Suppressor macrophage (primary cell): Measurements from ENCODE around the gene CHRNA7.
"Not testable (repeated sequence)": the region's sequence is repeated elsewhere in the genome, so short reads cannot be mapped to it uniquely, and the experiment has no call there.

Experiments
- DNase-seq, 4 experiments: peaks; one replicate each; pipeline ENCODE4 v3.0.0-alpha.2; 2020 to 2022

CHRNA7 gene

DNA sequence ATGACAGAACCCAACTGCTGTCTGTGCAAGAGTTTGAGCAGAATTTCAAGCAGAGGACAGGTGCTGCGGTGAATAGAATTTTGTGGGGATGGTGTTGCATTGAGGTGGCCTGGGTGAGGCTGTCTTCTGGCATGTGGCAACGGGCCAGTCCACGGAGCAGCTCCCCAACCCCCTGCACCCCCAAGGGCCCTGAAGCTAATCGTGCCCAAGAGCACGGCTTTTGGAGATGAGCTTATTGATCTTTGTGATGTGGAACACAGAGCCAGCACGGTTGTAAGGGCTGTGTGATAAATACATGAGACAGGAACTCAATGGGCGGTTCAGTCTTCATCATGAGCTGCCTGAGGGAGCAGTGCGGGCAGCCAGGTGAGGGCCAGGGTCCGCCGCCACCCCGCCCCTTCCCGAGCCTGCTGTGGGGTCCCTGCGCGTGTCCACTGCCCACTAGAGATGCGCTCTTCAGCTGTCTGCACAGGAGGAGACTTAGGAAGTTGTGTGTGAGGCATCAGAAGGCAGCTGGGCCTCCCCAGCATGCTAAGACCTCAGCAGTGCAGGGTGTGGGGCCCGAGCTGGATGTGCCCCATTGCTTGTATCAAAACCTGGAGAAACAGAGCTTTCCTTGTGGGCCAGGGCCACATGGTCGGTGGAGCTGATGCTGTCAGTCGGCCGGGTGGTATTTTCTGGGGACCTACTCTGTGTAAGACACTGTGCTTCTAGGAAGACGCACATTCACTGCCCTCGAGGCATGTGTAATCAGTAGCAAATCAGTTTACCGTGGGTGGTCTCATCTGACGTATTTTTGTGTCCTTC, 90.5 kb downstream of the CHRNA7 start:
- no peak for DNase-seq

DNA sequence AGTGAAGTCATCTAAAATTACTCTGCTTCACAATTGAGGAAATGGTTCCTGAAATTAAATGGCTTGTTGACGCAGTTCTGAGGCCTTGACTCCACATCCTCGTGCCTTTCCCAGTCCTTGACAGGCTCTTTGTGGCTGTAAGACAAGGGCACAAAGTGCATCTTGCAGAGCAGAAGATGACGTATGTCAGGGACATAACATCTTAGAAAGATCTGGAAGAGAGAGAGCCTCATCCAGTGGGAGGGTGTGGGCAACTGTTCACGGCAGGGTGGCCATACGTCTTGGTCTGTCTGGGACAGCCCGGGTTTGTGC, 91.0 kb downstream of the CHRNA7 start:
- no peak for DNase-seq

DNA sequence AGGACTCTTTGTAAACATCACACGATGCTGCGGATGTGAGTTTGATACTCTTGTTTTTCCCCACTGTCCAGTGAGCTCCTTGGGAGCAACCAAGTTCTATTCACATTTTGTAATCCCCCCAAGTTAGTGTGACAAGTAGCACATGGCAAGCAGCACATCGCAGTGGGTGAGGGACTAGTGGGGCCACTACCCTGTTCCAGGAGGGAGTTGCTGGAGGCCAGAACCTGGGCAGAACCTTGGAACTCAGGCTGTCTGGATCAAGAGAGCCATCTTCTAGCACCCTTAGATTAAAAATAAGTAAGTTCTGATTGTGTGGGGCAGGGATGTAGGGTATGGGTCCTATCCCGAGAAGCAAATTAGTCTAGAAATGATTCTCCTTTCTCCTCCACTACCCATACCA, 91.7 kb downstream of the CHRNA7 start:
- no peak for DNase-seq

- DNase-seq = no peak
Observed at GRCh38 chr15:32123473-32123872, 93.2 kb downstream of the CHRNA7 start.

GRCh38 chr15:32124726-32125125, 94.4 kb downstream of the CHRNA7 start:
- DNase-seq = no peak

- no peak for DNase-seq
Observed at GRCh38 chr15:32125595-32125994, 95.3 kb downstream of the CHRNA7 start.

DNA sequence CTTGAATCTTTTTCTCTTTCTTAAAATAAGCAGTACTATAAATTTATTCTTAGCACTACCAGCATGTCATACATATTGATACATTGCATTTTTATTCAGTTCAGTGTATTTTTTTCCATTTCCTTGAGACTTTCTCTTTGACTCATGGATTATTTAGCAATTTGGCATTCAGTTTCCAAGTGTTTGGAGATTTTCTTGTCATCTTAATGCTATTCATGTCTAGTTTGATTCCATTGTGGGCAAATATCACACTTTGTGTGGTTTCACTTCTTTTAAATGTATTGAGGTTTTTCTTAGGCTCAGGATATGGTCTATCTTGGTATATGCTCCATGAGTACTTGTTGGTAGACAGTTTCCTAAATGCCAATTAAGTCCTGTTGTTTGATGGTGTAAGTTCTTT, 99.5 kb downstream of the CHRNA7 start:
- no peak for DNase-seq

DNA sequence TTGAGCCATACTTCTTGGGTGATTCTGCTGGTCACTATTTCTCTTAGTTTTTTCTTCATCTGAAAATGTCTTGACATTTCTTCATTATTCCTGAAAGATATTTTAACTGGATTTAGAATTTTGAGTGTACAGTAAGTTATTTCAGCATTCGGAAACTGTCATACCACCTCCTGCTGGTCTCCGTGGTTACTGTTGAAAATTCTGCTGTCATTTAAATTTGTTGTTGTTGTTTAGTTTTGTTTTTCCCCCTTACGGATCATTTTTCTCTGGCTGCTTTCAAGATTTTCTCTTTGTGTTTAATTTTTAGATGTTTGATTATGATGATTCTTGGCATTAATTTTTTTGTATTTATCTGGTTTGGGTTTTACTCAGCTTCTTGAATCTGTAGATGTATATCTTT, 100.5 kb downstream of the CHRNA7 start:
- no peak for DNase-seq

- no peak for DNase-seq
Observed at GRCh38 chr15:32131803-32132202, 101.5 kb downstream of the CHRNA7 start.

DNA sequence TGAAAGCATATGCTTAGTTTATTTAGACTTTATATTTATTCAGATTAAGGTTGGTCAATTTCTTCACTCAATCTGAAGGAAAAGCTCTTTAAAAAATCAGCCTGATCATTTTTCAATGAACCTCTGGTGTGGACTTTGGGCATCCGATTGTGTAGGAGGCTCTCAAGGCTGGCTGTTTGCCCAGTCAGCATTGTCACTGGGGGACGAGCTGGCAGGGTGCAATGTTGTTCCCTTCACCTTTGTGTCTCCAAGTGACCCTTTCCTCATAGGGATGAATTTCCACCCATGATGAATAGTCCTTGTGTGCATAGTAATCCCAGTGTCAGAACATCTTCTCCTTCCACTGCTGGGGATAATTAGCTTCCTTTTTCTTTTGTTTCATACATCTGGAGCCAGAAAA, 102.5 kb downstream of the CHRNA7 start:
- no peak for DNase-seq

- DNase-seq = no peak
Observed at GRCh38 chr15:32134842-32135241, 104.5 kb downstream of the CHRNA7 start.

DNA sequence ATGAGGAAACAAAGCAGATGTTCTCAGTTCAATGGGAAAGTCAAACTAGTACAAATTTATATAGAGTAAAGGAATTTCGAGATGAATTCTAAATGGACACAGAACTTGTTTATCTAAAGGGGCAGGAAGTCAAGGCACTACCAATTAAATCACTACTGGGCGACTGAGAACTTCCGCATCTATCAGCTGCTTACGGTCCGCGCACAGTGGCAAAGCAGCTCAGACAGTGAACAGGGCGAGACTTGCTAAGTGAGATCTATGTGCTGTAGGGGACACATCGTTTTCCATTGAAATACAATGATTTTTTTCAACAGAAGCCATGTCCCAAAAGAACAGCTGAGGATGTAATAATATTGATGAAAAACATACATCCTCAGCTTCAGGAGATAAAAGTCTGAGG, 105.0 kb downstream of the CHRNA7 start:
- DNase-seq = no peak

- not testable (repeated sequence) for DNase-seq
Observed at GRCh38 chr15:32145512-32145911, 115.2 kb downstream of the CHRNA7 start.

DNA sequence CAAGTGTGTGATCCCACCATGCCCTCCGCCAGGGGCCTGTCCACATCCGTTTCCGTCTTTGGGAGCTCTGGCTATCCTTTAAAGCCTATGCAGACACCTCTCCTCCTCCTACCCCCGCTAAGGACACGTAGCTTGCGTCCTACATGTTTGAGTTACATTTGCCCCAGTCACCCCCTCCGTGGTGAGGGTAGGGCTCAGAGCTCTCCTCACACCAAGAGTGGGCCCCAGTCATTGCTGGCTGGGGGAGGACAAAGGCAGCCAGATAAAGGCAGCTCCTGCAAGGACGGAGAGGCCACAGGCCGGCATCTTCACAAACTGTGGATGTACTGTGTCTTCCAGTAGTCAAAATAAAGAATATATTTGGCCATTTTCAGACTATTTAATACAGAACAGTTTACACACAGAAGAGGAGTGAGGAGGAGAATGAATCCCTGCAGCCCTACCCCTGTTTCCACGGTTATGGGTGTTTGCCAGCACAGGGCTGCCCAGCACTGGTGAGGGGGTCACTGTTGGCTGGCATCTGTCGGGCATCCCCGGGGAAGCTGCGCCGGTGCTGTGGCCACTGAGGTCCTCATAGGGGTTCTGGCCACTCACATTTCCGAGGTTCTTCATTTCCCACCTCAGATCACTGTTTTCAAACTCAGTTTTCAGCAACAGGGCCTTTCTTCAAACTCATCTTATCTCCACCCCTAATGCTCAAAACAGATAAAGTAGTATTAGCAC, 118.7 kb downstream of the CHRNA7 start:
- DNase-seq = no peak

- no peak for DNase-seq
Observed at GRCh38 chr15:32152574-32152973, 122.3 kb downstream of the CHRNA7 start.

- DNase-seq = not testable (repeated sequence)
Observed at GRCh38 chr15:32153868-32154623, 123.7 kb downstream of the CHRNA7 start.

- not testable (repeated sequence) for DNase-seq
Observed at GRCh38 chr15:32162143-32162542, 131.8 kb downstream of the CHRNA7 start.

DNA sequence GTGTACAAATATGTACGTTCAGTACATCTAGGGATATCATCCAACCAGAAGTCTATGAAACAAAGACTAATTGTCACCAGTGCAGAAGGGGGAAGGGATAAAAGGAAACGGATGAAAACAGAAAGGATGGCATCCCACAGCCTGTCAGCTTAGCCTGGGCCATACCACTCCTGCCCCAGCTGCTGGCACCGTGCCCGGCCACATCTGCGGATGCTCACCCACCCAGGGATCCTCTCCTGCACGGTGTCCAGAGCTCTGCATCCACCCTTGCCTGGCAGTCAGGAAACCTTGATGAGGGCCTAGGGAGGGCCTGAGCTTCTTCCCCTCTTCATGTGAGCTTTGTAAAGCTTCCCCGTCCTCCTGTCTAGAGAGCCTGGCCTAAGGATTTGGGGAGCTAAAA, 133.8 kb downstream of the CHRNA7 start:
- not testable (repeated sequence) for DNase-seq

DNA sequence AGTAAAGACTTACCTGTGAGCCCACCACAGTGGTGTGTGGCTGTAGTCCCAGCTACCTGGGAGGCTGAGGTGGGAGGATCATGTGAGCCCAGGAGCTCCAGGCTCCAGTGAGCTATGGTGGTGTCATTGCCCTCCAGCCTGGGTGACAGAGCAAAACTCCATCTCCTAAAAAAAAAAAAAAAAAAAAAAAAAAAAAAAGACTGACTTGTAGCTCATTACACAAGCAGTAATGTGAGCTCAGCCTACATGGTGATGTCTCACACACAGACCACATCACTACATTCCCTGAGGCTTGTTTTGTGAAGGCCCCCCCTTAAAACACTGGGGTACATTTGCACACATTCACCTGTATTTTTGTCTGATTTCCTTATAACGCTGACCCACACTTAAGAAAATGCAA, 134.4 kb downstream of the CHRNA7 start:
- DNase-seq = not testable (repeated sequence)

DNA sequence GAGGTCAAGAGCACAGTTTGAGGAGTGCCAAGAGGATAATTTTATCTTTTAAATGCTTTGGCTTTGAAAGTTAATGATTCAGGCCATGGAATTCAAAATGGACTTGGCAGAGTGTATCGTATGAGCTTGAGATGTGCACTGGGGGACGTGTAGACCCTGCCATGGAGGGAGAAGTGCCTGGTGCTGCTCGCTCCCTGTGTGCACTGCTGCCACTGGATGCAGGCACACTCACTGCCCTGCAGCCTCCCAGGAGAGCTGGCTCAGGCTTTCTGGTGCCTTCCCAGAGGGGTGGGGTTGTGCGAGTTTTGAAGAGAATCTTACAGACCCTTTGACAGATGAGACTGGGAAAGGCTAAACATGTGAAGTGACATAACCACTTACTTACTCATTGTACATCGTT, 135.5 kb downstream of the CHRNA7 start:
- DNase-seq = not testable (repeated sequence)

GRCh38 chr15:32166270-32166669, 136.0 kb downstream of the CHRNA7 start:
- DNase-seq = not testable (repeated sequence)

- not testable (repeated sequence) for DNase-seq
Observed at GRCh38 chr15:32167913-32168312, 137.6 kb downstream of the CHRNA7 start.

DNA sequence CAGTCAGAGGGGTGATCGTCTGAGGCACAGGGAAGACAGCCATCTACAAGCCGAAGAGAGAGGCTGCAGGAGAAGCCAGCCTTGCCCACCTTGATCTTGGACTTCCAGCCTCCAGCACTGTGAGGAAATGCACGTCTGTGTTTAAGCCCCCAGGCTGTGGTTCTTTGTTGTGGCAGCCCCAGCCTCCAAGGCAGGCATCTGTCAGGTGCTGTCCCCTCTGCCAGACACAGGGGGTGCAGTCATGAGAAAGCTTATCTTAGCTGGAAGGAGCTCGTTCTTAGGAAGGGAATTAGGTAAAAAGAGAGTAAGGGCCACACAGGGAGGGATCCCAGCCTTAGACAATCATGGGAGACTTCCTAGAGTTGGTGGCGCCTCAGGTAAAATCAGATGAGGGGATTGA, 150.3 kb downstream of the CHRNA7 start:
- DNase-seq = not testable (repeated sequence)

GRCh38 chr15:32193780-32194179, 163.5 kb downstream of the CHRNA7 start:
- not testable (repeated sequence) for DNase-seq
